A549 (cell line): Measurements from ENCODE around the gene SWSAP1. TPM values are rescaled to one million over a fixed set of nuclear protein-coding genes. Genes with fewer than 3 reads are reported as not detected.
A peak's percentile ranks its signal among the peaks of the same experiment; 100 is the strongest.

Experiments used
- ATAC-seq, 2 experiments: fragments of 200-7000 bp in 1 of 2; fragments of >200 bp in 1 of 2; cut with Nextera tagmentation in 1 of 2; cut with Tn5 transposase in 1 of 2; 3 replicates each; pipeline versions ENCODE4 v1.8.0 to v1.9.1; 2018 to 2020; ENCODE audit warnings: mild to moderate bottlenecking in 1 of 2, moderate library complexity in 1 of 2
- CTCF ChIA-PET: fragments of 300-600 bp; sonication (Branson Sonifier 250); formaldehyde crosslinking; extraction: SDS; loops from one replicate; lab custom pipeline; 2021; ENCODE audit warnings: antibody characterized with exemption, inconsistent platforms; lab: Yijun Ruan, JAX
- POLR2A ChIA-PET: fragments of 350-600 bp; formaldehyde crosslinking; extraction: SDS; loops from one replicate; lab custom pipeline; 2021; ENCODE audit warnings: antibody characterized with exemption, inconsistent platforms; lab: Yijun Ruan, JAX
- DNase-seq, 2 experiments: peaks; one replicate each; pipeline versions ENCODE4 v3.0.0 to v3.0.0-alpha.2; 2011 to 2016; ENCODE audit warnings: low read depth in 1 of 2, low spot score in 1 of 2
- FAIRE-seq: peaks from 2 replicates; lab custom pipeline; 2011; peaks lifted over from hg19 to GRCh38; lab: Jason Lieb, UNC
- H3K27ac ChIP-seq, 2 experiments: fragments of >200 bp; sonication (Bioruptor Twin); formaldehyde crosslinking; 3 replicates each; pipeline ENCODE4 v1.5.1; 2016 to 2017
- H3K4me1 ChIP-seq: fragments of >200 bp; sonication (Bioruptor Twin); formaldehyde crosslinking; 3 replicates; pipeline ENCODE4 v1.6.1; 2016
- H3K4me2 ChIP-seq: fragments of >200 bp; sonication (Bioruptor Twin); formaldehyde crosslinking; 3 replicates; pipeline ENCODE4 v1.6.1; 2016
- H3K4me3 ChIP-seq: fragments of >200 bp; sonication (Bioruptor Twin); formaldehyde crosslinking; 3 replicates; pipeline ENCODE4 v1.5.1; 2016
- H3K9me3 ChIP-seq: fragments of >200 bp; sonication (Bioruptor Twin); formaldehyde crosslinking; 3 replicates; pipeline ENCODE4 v1.6.1; 2016
- CBX8 ChIP-seq: fragments of 200-600 bp; sonication (generic); IDR thresholded peaks from 2 replicates; pipeline ENCODE4 v1.6.1; 2016
- CHD4 ChIP-seq: fragments of 200-600 bp; sonication (generic); IDR thresholded peaks from 2 replicates; pipeline ENCODE4 v1.6.1; 2016; ENCODE audit warnings: antibody characterized with exemption, mild to moderate bottlenecking, borderline replicate concordance
- EHF ChIP-seq: fragments of 250-450 bp; sonication (Bioruptor Pico); IDR thresholded peaks from 2 replicates; pipeline ENCODE4 v1.5.0; 2020; ENCODE audit warnings: mild to moderate bottlenecking
- EP300 ChIP-seq, 2 experiments: fragments of >200 bp; sonication (Bioruptor Twin); formaldehyde crosslinking; IDR thresholded peaks; 2 replicates in 1 of 2; 3 replicates in 1 of 2; pipeline ENCODE4 v1.6.1; 2016 to 2017
- ESRRA ChIP-seq: fragments of 150-350 bp; IDR thresholded peaks from 2 replicates; pipeline ENCODE4 v1.6.1; 2014; ENCODE audit warnings: mild to moderate bottlenecking, low read length, borderline replicate concordance
- HDAC2 ChIP-seq: fragments of 200-600 bp; sonication (generic); IDR thresholded peaks from 2 replicates; pipeline ENCODE4 v1.6.1; 2016
- NFE2L2 ChIP-seq: fragments of 150-350 bp; conservative IDR thresholded peaks from 2 replicates; pipeline ENCODE4 v1.6.1; 2014; ENCODE audit warnings: low read length
- POLR2AphosphoS2 ChIP-seq: conservative IDR thresholded peaks from 2 replicates; pipeline ENCODE4 v1.6.1; 2012; ENCODE audit warnings: low read length, improper control_type of control experiment, inconsistent platforms
- RARB ChIP-seq: fragments of 250-450 bp; sonication (Bioruptor Pico); IDR thresholded peaks from 2 replicates; pipeline ENCODE4 v1.8.0; 2021; ENCODE audit warnings: mild to moderate bottlenecking, moderate library complexity
- RNF2 ChIP-seq: fragments of 200-600 bp; sonication (generic); IDR thresholded peaks from 2 replicates; pipeline ENCODE4 v1.6.1; 2016; ENCODE audit warnings: low read depth, mild to moderate bottlenecking, antibody characterized with exemption, moderate library complexity, borderline replicate concordance
- SMC3 ChIP-seq: fragments of >200 bp; sonication (Bioruptor Twin); formaldehyde crosslinking; IDR thresholded peaks from 3 replicates; pipeline ENCODE4 v1.6.1; 2018; ENCODE audit warnings: inconsistent platforms
- SREBF2 ChIP-seq: fragments of 450-650 bp; IDR thresholded peaks from 2 replicates; pipeline ENCODE4 v1.6.1; 2014; ENCODE audit warnings: mild to moderate bottlenecking, moderate library complexity
- TFCP2L1 ChIP-seq: fragments of 250-450 bp; sonication (Bioruptor Pico); IDR thresholded peaks from 2 replicates; pipeline ENCODE4 v1.5.0; 2021; ENCODE audit warnings: mild to moderate bottlenecking
- ZC3H11A ChIP-seq: fragments of 450-650 bp; IDR thresholded peaks from 2 replicates; pipeline ENCODE4 v1.6.1; 2014; ENCODE audit warnings: antibody characterized with exemption, mild to moderate bottlenecking
- WGBS: methylation state at CpG from one replicate; pipeline ENCODE4 v1.1.6; 2017; ENCODE audit errors: missing lambda C conversion rate; 5-methylcytosine and 5-hydroxymethylcytosine counted together
- polyA plus RNA-seq, 4 experiments: library from polyadenylated mRNA; depleted of rRNA in 3 of 4; stranded (reverse); fragments of >200 nt; fragmentation: RNase III in 1 of 4; extraction: RNeasy Plus Mini Kit Qiagen cat#74134 plus additional on column Dnase treatment in 1 of 4; gene quantifications; 2 replicates in 3 of 4; 3 replicates in 1 of 4; pipeline ENCODE4 v1.2.3, GENCODE V29; 2011 to 2017
- TF ChIP-seq, protein P1 (sequence below): fragments of >200 bp; sonication (Bioruptor Twin); formaldehyde crosslinking; IDR thresholded peaks from 3 replicates; pipeline ENCODE4 v1.6.1; 2016
- TF ChIP-seq, protein P2 (sequence below): fragments of 450-650 bp; IDR thresholded peaks from 2 replicates; pipeline ENCODE4 v1.6.1; 2014; ENCODE audit warnings: antibody characterized with exemption
- TF ChIP-seq, protein P3 (sequence below): fragments of 150-350 bp; IDR thresholded peaks from 2 replicates; pipeline ENCODE4 v1.6.1; 2014; ENCODE audit warnings: low read depth, mild to moderate bottlenecking, low read length

Gene SWSAP1
- polyA plus RNA-seq, 2 of the 4 experiments (the other 2 are of a cell fraction) = 1.3 to 1.5 TPM

DNA sequence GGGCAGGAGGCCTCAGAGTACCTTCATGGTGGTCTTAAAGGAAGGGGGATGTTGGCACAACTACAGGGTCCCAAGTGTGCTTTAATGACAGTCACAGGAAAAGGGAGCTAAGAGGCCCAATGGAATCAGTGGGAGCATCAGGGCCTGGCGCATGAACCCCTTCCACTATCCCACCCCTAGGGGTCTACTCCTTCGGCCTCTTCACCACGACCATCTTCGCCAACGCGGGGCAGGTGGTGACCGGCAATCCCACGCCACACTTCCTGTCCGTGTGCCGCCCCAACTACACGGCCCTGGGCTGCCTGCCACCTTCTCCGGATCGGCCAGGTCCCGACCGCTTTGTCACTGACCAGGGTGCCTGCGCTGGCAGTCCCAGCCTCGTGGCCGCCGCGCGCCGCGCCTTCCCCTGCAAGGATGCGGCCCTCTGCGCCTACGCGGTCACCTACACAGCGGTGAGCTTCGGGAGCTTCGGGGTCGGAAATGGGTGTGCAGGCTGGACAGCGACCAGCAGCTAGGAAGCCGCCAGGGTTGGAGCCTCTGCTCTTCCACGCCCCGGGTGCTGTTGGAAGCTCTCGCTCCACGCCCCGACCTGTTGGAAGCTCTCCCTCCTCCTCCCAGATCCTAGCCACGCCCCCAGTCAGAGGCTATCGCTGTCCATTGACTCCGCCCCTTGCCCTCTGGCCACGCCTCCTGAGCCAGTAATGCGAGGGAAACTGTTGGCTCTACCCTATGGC, 13.3 kb upstream of the SWSAP1 start (continued):
- no peak for TF ChIP-seq POLR2AphosphoS2
- TF ChIP-seq ZC3H11A = no peak
- no peak for TF ChIP-seq SMC3
- no peak for TF ChIP-seq NFE2L2
- TF ChIP-seq RNF2 = no peak

DNA sequence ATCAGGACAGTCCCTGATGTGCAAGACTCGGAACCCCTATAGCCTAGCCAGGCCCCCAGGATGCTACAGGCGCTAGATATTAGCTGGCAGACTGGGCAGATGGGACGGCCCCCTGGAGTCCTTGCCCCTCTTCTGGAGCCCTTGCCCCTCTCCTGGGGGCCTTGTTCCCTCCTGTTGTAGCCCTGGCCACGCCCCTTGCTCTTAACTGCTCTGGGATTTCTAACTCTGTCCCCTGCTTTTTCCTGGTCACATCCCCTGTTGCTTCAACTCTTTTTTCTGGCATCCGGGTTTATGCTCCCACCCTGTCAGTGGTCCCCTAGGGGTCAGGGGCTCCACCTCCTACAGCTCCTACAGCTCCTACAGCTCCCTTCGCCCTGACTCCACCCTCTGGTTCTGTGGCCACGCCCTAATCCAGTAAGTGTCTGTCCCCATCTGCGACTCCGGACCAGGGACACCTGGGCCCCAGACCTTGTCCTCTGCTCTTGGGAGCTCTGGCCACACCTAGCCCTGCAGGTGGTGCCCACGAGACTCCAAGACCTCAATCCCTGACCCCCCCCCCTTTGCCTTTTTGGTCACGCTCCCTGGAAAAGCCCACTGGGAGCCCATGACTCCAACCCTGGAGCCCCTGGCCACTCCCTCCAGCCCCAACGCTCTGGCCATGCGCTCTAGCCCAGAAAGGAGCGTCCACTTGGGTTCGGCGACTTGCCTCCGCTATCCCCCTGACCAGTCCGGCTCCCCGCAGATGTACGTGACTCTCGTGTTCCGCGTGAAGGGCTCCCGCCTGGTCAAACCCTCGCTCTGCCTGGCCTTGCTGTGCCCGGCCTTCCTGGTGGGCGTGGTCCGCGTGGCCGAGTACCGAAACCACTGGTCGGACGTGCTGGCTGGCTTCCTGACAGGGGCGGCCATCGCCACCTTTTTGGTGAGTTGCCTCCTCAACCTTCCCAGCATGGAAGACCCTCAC, 12.4 kb upstream of the SWSAP1 start:
- DNase-seq = no peak
- peak; percentile 19 to 27; a peak in 3 of 6 replicates for ATAC-seq
- no peak overlapping the region for H3K4me3 ChIP-seq
- no peaks in the 10 kb centered on the region for H3K4me1 ChIP-seq
- no peak overlapping the region for H3K27ac ChIP-seq
- ChIA-PET CTCF (interaction anchor here (0.6 to 2.5 kb wide), 4 partner anchors 11 to 68 kb away, joined by 3 to 10 read pairs (median 4); no protein-coding TSS in a partner anchor), POLR2A (interaction anchor here (1.9 to 2.8 kb wide), 2 partner anchors 12 to 13 kb away, joined by 9 to 13 read pairs; partner anchors contain the start of gene SWSAP1)
- no peaks in the 10 kb centered on the region for H3K9me3 ChIP-seq
- 91% methylated on average over 28 of the region's 35 CpGs for WGBS
- no peak overlapping the region for H3K4me2 ChIP-seq
- TF ChIP-seq CHD4 (no peak), RARB (CRISPR knock-in tag) (no peak), EP300 (IDR thresholded peaks at IDR 0.05) (no peak), EHF (CRISPR knock-in tag) (no peak), CBX8 (no peak), SREBF2 (no peak), HDAC2 (no peak), ESRRA (no peak)
- TF ChIP-seq, protein P1, sequence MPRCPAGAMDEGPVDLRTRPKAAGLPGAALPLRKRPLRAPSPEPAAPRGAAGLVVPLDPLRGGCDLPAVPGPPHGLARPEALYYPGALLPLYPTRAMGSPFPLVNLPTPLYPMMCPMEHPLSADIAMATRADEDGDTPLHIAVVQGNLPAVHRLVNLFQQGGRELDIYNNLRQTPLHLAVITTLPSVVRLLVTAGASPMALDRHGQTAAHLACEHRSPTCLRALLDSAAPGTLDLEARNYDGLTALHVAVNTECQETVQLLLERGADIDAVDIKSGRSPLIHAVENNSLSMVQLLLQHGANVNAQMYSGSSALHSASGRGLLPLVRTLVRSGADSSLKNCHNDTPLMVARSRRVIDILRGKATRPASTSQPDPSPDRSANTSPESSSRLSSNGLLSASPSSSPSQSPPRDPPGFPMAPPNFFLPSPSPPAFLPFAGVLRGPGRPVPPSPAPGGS = no peak
- TF ChIP-seq, protein P2, sequence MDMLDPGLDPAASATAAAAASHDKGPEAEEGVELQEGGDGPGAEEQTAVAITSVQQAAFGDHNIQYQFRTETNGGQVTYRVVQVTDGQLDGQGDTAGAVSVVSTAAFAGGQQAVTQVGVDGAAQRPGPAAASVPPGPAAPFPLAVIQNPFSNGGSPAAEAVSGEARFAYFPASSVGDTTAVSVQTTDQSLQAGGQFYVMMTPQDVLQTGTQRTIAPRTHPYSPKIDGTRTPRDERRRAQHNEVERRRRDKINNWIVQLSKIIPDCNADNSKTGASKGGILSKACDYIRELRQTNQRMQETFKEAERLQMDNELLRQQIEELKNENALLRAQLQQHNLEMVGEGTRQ = no peak
- TF ChIP-seq, protein P3, sequence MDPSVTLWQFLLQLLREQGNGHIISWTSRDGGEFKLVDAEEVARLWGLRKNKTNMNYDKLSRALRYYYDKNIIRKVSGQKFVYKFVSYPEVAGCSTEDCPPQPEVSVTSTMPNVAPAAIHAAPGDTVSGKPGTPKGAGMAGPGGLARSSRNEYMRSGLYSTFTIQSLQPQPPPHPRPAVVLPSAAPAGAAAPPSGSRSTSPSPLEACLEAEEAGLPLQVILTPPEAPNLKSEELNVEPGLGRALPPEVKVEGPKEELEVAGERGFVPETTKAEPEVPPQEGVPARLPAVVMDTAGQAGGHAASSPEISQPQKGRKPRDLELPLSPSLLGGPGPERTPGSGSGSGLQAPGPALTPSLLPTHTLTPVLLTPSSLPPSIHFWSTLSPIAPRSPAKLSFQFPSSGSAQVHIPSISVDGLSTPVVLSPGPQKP = no peak
- FAIRE-seq = no peak

DNA sequence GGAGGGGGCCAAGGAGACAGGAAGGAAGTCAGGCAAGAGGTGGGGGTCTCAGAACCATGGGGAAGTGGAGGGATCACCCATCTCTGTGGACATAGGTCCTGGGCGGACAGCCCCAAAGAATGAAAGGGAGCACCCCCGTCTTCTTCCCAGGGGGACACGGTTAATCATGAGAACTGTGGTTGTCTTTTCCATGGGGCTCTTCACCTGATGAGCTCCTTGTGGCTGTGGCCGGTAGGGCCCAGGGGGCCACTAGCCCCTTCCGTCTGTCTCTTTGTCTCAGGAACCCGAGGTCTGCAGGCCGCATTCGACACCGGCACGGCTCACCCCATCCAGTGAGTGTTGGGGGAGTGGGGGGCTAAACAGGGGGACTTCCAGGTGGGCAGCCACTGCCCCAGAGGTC, 10.6 kb upstream of the SWSAP1 start:
- TF ChIP-seq TFCP2L1 = no peak
- no peak for TF ChIP-seq SMC3
- TF ChIP-seq, protein P3 = no peak
- no peak for TF ChIP-seq RARB (CRISPR knock-in tag)
- TF ChIP-seq ZC3H11A = no peak
- CTCF ChIA-PET = interaction anchor here (1.0 to 1.6 kb wide), 3 partner anchors 12 to 19 kb away, joined by 3 to 4 read pairs (median 4); no protein-coding TSS in a partner anchor
- 89% methylated on average over 6 of the region's 10 CpGs for WGBS
- no peak overlapping the region for H3K4me3 ChIP-seq
- no peak for ATAC-seq
- FAIRE-seq = no peak
- DNase-seq = no peak
- POLR2A ChIA-PET = interaction anchor here (2.8 kb wide), 1 partner anchor 11 kb away, joined by 13 read pairs; the partner anchor contains the start of gene SWSAP1
- no peaks in the 10 kb centered on the region for H3K4me1 ChIP-seq
- no peak overlapping the region for H3K4me2 ChIP-seq
- no peak overlapping the region for H3K27ac ChIP-seq
- no peaks in the 10 kb centered on the region for H3K9me3 ChIP-seq
